Fibroblast of peridontal ligament (primary cell): ENCODE data around the gene LSM2.

Source experiments
- DNase-seq: peaks from one replicate; pipeline ENCODE4 v3.0.0-alpha.2; 2010; ENCODE audit errors: extremely low read depth

LSM2 gene

DNA sequence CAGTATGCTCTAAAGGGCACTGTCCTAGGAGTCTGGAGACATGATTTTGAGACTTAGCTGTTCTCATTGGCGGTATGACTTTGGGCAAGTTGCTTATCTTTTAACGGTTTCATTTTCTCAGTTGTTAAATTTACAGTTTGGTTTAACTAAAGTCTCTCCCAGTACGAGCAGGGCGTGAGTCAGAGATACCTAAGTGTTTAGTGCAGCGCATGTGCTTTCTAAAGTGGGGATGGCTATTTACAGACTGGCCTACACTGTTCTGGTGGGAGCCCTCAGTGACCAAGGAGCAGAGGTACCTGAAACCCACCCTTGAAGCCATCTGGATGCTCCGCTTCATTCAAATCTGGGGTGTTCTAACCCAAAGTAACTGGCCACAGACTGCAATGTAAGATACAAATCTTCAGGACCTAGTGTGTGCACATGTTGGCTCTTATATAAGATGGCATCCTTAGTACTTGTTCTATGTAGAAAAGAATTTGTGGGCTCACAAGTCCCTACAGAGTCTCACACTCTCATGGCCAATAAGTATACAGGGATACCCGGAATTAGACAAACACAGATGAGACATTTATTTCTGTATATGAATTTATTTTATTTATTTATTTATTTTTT, 56.2 kb downstream of the LSM2 start:
- DNase-seq: no peak

DNA sequence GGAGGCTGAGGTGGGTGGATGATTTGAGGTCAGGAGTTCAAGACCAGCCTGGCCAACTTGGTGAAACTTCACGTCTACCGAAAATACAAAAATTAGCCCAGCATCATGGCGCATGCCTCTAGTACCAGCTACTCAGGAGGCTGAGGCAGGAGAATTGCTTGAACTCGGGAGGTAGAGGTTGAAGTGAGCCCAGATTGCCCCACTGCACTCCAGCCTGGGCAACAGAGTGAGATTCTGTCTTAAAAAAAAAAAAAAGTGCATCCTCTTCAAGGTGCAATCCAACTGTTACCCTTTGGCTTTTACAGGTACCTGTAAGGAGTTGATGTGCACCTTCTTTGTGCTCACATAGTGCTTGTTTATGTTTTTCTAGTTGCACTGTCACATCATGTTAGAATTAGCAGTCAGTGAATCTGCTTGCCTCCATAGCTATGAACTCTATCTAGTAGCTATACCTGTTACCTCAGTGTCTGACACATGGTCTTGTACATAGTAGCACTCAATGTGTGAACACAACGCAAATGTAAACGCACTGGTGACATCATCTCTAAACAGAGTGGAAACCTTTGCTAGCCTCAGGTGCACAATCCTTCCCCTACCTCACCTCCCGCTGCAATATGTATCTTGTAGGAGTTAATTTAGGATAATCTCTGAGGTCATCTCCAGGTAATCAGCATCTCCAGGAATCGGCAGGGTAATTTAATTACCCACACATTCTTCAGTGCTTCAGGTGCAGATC, 57.3 kb downstream of the LSM2 start:
- DNase-seq: no peak
